Measurements from ENCODE around the gene CERS4.
A peak's percentile ranks its signal among the peaks of the same experiment; 100 is the strongest.
"Not testable (repeated sequence)": the region's sequence is repeated elsewhere in the genome, so short reads cannot be mapped to it uniquely, and the experiment has no call there.

CERS4 gene, protein sequence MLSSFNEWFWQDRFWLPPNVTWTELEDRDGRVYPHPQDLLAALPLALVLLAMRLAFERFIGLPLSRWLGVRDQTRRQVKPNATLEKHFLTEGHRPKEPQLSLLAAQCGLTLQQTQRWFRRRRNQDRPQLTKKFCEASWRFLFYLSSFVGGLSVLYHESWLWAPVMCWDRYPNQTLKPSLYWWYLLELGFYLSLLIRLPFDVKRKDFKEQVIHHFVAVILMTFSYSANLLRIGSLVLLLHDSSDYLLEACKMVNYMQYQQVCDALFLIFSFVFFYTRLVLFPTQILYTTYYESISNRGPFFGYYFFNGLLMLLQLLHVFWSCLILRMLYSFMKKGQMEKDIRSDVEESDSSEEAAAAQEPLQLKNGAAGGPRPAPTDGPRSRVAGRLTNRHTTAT

DNA sequence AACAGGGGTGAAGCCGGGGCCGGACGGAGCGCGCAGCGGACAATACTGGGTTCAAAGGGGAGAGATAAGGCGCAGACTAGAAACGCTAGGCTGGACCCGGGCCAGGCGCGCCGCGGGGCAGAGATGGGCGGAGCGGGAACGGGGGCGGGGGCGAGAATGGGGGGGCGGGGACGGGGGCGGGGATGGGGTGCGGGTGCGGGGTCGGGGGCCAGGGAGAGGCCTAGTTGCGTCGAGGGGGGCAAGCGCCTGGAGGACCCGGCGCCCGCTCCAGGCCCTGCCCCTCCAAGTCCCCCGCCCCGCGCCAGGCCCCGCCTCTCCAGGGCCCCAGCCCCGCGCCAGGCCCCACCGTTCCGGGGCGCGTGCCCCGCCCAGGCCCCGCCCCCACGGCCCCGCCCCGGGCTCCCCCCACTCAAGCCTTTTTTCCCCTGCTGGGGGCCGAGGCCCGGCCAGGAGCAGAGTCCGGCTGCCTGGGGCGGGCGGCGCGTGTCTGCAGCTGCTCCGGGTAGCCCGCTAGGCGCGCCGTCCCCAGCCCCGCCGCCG, at the start of gene CERS4:
Gene CERS4, plus strand, starts transcription at position 449 of the 540 bp plus-strand sequence. CDS start 41,707 bp downstream, outside the sequence.
- peak; percentile 50 to 54 for DNase-seq (ENCODE audit: low read depth in 2 of 2)

DNA sequence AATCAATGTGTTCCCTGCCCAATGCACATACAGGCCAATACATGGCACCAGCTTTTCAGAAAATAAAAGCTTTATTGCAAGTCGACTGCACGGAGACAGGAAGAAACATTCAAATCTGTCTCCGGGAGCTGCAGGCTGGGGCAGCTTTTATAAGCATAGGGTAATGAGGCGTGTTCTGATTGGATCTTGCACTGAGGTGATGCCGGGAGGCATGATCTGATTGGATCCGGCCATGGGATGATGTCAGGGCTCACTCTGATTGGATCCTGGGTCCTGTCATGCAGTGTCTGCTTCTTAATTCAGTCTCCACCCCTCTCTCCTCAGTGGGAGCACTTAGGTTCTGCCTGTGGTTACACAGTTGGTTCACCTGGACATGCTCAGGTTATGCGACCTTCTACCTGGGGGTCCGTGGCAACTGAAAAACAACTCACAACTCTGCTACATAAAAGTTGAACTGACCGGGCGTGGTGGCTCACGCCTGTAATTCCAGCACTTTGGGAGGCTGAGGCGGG, 48.0 kb upstream of the CERS4 start:
- DNase-seq (ENCODE audit: low read depth in 2 of 2) = no peak

DNA sequence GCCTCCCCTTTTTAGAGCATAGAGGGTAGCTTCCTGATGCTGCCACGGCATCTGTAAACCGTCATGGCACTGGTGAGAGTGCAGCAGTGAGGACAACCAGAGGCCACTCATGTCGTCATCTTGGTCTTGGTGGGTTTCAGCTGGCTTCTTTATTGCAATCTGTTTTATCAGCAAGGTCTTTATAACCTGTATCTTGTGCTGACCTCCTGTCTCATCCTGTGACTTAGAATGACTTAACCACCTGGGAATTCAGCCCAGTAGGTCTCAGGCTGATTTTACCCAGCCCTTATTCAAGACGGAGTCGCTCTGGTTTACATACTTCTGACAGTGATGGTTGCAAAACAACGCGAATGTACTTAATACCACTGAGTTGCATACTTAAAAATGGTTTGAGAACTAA, 45.4 kb upstream of the CERS4 start:
- no peak for DNase-seq (ENCODE audit: low read depth in 2 of 2)

DNA sequence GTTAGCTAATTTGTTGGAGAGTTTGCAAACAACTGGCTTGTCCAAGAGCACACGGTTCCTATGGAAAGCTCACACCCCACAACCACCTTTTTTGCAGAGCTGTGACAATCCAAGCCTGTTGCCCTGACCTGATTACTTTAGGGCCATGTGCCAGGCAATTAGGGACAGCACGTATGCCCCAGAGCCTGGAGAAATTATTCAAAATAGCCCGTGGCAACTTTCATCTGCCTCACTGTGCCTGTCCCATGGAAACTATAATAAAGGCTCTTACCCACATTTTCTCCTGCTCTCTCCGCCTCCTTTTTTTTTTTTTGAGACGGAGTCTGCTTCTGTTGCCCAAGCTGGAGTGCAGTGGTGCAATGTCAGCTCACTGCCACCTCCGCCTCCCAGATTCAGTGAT, 41.2 kb upstream of the CERS4 start:
- no peak for DNase-seq (ENCODE audit: low read depth in 2 of 2)

DNA sequence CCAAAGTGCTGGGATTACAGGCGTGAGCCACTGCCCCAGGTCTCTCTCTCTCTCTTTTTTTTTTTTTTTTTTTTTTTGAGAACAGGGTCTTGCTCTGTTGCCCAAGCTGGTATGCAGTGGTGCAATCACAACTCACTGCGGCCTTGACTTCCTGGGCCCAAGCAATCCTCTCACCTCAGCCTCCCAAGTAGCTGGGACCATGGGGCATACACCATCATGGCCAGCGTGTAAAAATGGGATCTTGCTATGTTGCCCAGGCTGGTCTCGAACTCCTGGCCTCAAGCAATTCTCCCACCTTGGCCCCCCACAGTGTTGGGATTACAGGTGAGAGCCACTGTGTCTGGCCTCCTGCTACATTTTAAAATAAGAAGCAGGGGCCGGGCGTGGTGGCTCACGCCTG, 40.6 kb upstream of the CERS4 start:
- DNase-seq (ENCODE audit: low read depth in 2 of 2) = no peak

DNA sequence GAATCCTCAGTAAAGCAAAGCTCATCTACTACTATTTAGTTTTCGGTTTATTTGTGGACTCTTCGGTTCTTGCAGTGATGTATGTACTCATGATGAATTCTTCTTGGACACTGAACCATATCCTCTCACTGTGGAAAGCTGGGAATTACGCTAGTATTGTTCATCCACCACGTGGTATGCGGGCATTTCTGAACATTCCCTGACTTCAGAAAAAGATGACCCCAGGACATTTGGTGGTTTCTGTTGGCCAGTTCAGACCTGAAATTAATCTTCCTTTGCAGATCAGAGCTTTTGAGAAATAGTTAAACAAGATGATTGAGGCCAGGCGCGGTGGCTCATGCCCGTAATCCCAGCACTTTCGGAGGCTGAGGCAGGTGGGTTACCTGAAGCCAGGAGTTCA, 34.5 kb upstream of the CERS4 start:
- no peak for DNase-seq (ENCODE audit: low read depth in 2 of 2)

DNA sequence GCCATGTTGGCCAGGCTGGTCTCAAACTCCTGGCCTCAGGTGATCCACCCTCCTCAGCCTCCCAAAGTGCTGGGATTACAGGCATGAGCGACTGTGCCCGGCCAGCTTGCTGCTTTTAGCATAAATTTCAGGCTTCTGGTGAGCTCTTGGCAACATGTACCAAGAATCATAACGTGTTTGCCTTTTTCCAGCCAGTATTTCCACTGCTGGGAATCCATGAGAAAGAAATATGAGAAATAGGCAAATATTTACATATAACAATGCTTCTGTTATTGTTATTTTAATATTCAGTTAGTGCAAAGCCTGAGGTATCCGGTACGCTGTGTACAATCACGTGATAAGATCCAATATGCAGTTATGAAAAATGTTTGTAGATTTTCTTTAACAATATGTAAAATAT, 29.2 kb upstream of the CERS4 start:
- no peak for DNase-seq (ENCODE audit: low read depth in 2 of 2)

DNA sequence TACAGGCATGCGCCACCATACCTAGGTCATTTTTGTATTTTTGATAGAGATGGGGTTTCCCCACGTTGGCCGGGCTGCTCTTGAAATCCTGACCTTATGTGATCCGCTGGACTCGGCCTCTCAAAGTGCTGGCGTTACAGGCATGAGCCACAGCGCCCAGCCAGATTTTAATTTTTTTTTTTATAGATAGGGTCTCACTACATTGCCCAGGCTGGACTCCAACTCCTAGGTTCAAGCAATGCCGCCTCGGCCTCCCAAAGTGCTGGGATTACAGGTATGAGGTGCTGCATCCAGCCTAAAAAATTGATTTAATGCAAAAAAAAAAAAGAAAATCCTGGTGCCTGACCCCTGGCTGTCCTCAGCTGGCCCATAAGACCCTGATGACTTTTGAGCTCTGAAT, 24.9 kb upstream of the CERS4 start:
- no peak for DNase-seq (ENCODE audit: low read depth in 2 of 2)

DNA sequence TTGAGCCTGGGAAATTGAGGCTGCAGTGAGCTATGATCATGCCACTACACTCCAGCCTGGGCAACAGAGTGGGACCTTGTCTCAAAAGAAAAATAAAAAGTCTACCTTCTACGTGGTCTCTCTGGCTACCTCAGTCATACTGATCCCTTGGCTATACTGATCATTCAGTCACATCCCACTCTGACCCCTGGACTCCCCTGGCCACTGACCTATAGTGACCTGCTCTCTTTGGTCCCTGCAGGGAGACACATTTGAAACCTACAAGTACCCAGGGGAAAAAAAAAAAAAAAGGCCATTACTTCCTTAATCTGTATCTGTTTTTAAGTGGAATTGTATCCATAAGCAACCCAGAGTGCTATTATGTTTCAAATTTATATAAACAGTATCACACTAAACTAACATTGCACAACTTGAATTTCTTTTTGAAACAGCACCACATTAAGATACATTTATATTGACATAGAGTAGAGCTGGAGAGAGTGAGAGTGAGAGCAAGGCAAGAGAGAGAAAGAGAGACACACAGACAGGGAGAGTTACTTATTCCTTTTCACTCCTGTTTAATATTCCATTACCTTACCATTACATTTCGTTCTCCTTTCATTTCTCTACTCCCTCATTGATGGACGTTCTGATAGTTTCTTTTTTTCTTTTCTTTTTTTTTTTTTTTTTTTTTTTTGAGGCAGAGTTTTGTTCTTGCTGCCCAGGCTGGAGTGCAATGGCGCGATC, 23.7 kb upstream of the CERS4 start:
- DNase-seq (ENCODE audit: low read depth in 2 of 2) = no peak

DNA sequence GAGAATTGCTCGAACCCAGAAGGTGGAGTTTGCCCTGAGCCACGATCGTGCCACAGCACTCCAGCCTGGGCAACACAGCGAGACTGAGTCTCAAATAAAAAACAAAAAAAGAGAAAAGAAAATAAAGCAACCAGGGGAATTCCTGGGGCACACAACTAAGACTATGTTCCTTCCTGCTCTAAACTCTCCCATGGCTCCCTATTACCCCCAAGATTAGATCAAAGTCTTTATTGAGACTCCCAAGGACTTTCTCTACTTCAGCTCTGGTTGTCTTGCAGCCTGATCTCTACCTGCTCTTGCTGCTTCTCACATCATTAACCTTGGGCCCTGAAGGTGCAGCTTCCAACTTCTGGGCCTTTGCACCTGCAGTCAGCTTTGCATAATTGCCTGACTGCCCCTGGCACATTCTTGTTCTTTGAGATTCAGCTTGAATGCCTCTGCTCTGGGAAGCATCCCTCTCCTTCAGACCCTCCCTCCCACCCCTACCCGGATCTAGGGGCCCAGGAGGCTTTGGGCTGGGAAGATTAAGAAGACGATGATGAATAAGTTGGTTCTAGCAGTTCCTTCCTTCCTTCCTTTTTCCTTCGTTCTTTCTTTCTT, 16.8 kb upstream of the CERS4 start:
- DNase-seq (ENCODE audit: low read depth in 2 of 2) = no peak

DNA sequence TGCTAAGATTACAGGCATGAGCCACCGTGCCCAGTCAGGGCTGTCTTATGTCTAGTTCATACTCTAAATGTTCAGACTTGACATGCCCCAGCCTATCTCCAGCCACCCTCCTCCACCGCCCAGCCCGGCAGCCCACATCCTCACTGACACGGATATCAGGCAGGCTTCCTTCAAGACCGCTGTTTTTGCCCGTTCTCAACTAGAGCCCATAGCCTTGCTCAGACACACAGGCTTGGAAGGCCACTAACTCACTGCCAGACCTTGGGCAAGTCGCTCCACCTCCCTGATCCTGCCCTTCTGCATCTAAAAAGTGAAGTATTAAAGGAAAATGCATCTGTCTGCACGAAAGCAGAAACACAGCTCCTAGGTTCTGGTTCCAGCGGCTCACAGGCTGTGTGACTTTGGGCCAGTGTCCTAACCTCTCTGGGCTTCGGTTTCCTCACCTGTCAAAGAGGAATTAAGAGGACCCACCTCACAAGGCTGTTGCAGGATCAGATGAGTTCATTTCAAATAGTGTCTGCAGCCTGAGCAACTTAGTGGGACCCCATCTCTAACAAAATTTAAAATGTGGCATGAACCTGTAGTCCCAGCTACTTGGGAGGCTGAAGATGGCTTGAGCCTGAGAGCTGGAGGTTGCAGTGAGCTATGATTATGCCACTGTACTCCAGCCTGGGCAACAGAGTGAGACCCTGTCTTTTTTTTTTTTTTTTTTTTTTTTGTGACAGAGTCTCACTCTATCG, 14.5 kb upstream of the CERS4 start:
- DNase-seq (ENCODE audit: low read depth in 2 of 2) = peak in 1 of 2 donors; percentile 9

DNA sequence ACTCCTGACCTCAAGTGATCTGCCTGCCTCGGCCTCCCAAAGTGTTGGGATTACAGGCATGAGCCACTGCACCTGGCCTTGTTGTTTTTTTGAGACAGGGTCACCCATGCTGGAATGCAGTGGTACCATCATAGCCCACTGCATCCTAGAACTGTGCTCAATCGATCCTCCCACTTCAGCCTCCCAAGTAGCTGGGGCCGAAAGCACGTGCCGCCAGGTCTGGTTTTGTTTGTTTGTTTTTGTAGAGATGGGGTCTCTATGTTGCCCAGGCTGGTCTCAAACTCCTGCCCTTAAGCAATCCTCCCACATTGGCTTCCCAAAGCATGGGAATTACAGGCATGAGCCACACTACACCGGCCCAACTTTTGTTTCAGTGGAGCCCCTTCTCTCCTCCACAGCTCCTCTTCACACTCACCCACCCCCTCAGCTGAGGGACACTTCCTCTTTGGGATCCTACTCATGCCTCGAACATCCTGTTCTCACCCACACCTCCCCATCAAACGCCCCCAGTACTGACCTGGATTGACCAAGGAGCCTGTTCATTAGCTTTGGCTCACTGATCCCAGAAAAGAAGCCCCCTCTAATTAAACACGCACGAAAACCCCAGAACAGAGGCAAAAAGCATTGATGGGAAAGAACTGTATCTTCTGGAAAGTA, 12.8 kb upstream of the CERS4 start:
- DNase-seq (ENCODE audit: low read depth in 2 of 2) = no peak

DNA sequence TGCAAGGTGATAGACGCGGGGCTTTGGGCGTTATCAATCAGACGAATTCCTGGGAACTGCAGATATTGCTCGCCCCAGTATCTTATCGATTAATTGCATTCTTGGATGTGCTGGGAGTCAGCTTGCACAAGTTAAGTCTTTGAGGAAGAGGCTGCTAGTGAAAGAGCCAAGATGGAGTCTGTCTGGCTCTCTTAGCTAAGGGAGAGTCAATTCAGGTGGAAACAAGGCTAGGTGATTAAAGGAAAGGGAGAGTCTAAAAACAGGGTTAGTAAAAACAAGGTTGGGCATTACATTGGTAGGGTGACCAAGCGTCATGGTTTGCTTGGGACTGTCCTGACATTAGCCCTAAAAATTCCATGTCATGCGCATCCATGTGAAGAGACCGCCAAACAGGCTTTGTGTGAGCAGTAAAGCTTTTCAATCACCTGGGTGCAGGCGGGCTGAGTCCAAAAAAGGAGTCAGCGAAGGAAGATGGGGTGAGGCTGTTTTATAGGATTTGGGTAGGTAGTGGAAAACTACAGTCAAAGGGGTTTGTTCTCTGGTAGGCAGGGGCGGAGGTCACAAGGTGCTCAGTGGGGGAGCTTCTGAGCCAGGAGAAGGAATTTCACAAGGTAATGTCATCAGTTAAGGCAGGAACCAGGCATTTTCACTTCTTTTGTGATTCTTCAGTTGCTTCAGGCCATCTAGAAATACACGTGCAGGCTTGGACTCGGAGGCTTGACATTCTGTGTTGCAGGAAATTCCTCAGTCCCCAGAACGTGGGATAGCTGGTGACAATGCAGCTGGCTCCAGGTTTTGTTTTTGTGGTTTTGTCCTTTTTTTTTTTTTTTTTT, 5.7 kb upstream of the CERS4 start:
- DNase-seq (ENCODE audit: low read depth in 2 of 2) = not testable (repeated sequence)

DNA sequence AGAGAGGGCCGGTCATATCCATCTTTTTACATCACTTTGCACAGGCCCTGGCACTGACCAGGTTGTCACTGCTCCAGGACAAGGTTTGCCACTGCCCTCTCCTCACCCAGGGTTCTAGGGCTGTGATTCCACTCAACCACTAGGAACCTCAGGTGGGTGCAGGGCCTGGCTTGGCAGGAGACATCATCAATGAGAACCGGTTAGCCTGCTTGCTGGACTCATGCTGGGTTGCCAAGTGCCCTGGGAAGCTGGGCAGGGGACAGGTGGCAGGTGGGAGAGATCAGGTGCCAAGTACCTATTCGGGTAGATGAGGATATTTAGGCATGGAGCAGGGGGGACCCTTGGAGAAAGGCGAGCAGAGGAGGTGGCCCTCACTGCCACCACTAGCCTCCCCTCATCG, 4.2 kb upstream of the CERS4 start:
- DNase-seq (ENCODE audit: low read depth in 2 of 2) = no peak

DNA sequence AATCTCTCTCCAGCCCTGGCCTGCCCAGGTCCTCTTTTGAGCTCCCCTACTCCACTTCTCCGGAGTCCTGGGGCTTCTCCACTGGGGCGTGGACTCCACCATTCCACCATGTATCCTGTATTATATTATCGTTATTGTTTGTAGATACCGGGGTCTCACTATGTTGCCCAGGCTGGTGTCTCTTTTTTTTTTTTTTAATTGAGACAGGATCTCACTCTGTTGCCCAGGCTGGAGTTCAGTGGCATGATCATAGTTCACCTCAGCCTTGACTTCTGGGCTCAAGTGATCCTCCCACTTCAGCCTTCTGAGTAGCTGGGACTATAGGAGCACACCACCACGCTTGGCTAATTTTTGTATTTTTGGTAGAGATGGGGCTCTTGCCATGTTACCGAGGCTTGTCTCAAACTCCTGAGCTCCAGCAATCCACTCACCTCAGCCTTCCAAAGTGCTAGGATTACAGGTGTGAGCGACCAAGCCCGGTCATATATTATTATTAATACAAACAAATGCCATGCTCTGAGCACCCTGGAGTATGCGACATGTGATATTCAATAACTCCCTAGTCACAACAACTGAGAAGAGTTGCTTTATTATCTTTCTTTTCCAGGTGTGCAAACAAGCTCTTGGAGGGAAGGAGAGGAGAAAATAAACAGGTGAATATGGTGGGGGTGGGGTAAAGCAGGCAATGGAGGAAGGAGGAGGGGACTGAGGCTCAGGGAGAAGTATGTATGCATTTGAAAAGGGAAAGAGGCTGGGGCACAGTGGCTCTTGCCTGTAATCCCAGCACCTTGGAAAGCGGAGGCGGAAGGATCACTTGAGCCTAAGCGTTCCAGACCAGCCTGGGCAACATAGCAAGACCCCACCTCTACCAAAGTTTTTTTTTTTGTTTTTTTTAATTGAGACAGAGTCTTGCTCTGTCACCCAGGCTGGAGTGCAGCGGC, 2.8 kb upstream of the CERS4 start:
- DNase-seq (ENCODE audit: low read depth in 2 of 2) = no peak

DNA sequence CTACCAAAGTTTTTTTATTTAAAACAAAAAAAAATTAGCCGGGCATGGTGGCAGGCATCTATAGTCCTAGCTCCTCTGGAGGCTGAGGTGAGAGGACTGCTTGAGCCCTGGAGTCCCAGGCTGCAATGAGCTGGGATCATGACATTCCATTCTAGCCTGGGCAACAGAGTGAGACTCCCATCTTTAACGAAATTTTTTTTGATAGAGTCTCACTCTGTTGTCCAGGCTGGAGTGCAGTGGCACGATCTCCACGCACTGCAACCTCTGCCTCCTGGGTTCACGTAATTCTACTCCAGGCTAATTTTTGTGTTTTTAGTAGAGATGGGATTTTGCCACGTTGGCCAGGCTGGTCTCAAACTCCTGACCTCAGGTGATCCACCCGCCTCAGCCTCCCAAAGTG, 1.8 kb upstream of the CERS4 start:
- not testable (repeated sequence) for DNase-seq (ENCODE audit: low read depth in 2 of 2)

DNA sequence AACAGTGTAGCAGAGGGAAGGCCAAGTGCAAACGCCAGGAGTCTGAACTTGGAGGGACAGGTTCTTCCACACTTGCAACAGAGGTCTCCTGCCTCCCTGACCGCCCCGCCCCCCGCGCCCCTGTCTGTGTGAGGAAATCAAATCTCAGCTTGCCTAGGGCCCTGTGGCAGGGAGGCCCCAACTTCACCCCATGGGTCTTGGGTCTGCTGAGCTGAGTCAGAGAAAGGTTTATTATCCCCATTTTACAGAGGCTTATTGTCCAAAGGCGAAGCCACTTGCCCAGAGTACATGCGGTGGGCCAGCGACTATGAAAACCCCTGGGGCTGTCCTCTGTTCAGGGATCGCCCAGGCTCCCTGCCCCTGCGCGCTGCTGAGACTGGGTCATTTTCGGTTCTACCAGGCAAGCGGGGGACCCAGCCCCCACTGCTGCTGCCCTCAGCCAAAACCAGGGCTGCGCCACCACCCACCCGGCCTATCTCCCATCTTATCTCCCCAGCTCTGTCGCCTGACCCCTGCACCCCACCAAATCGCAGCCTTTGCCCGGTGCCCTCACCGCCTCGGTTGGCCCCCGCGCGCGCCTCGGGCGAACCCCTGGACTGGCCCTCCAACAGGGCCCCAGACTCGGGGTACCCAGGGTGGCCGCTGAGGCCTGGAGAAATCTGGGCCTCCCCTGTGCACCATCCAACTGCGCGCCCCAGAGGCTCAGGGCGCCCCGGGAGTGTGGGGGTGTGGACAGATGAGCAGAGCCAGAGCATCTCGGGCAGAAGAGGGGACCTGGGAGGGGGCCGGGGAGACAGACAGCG, 850 bp upstream of the CERS4 start:
- DNase-seq (ENCODE audit: low read depth in 2 of 2) = no peak

Data from activated CD8-positive, alpha-beta memory T cell treated with anti-CD3 and anti-CD28 coated beads for 4 hours (primary cell).